GM23338 (cell line): ENCODE measurements around the gene UBALD2. TPM values are rescaled to one million over a fixed set of nuclear protein-coding genes. Genes with fewer than 3 reads are reported as not detected.

Experiments
- ATAC-seq: fragments of 200-7000 bp; cut with Tn5 transposase; 3 replicates; pipeline ENCODE4 v1.9.1; 2020
- DNase-seq: peaks from one replicate; pipeline ENCODE4 v3.0.0-alpha.2; 2015; ENCODE audit warnings: low spot score
- H2AFZ ChIP-seq: fragments of 200-600 bp; sonication (generic); 2 replicates; pipeline ENCODE4 v1.8.0; 2016; ENCODE audit warnings: antibody characterized with exemption, mild to moderate bottlenecking, moderate library complexity
- H3F3A ChIP-seq: fragments of 200-600 bp; sonication (generic); replicated peaks from 2 replicates; pipeline ENCODE4 v1.8.0; 2017; ENCODE audit warnings: antibody characterized with exemption, mixed run types, low read depth
- H3K27ac ChIP-seq: fragments of 200-600 bp; sonication (generic); 2 replicates; pipeline ENCODE4 v1.6.1; 2016; ENCODE audit warnings: low read depth
- H3K27me3 ChIP-seq: fragments of 200-600 bp; sonication (generic); 2 replicates; pipeline ENCODE4 v1.8.0; 2016; ENCODE audit warnings: mild to moderate bottlenecking, mixed run types, moderate library complexity; ENCODE audit not compliant: insufficient read depth
- H3K36me3 ChIP-seq: fragments of 200-600 bp; sonication (generic); 2 replicates; pipeline ENCODE4 v1.8.0; 2016; ENCODE audit warnings: mild to moderate bottlenecking; ENCODE audit not compliant: insufficient read depth
- H3K4me1 ChIP-seq: fragments of 200-600 bp; sonication (generic); 2 replicates; pipeline ENCODE4 v1.8.0; 2016; ENCODE audit warnings: mild to moderate bottlenecking, moderate library complexity; ENCODE audit not compliant: insufficient read depth
- H3K4me2 ChIP-seq: fragments of 200-600 bp; sonication (generic); 2 replicates; pipeline ENCODE4 v1.7.1; 2017; ENCODE audit warnings: mixed run types
- H3K4me3 ChIP-seq: fragments of 200-600 bp; sonication (generic); 2 replicates; pipeline ENCODE4 v1.6.1; 2016; ENCODE audit warnings: mixed run types
- H3K79me2 ChIP-seq: fragments of 200-600 bp; sonication (generic); replicated peaks from 2 replicates; pipeline ENCODE4 v1.8.0; 2017; ENCODE audit warnings: mild to moderate bottlenecking; ENCODE audit not compliant: insufficient read depth
- H3K9me2 ChIP-seq: fragments of 200-600 bp; sonication (generic); 2 replicates; pipeline ENCODE4 v1.8.0; 2017; ENCODE audit not compliant: insufficient read depth
- H4K20me1 ChIP-seq: fragments of 200-600 bp; sonication (generic); replicated peaks from 2 replicates; pipeline ENCODE4 v1.8.0; 2017; ENCODE audit warnings: mild to moderate bottlenecking; ENCODE audit not compliant: insufficient read depth
- H3K27ac Mint-ChIP-seq: 2 replicates; pipeline ENCODE4 v1.8.0; 2020; ENCODE audit warnings: inconsistent platforms, mild to moderate bottlenecking, moderate library complexity, mixed read lengths
- H3K27me3 Mint-ChIP-seq: 3 replicates; pipeline ENCODE4 v1.8.0; 2022; ENCODE audit warnings: low read depth, mild to moderate bottlenecking, moderate library complexity, mixed read lengths, inconsistent platforms; ENCODE audit not compliant: insufficient read depth, poor library complexity
- H3K36me3 Mint-ChIP-seq: 3 replicates; pipeline ENCODE4 v1.8.0; 2021; ENCODE audit warnings: low read depth, mild to moderate bottlenecking, inconsistent platforms, moderate library complexity, mixed read lengths
- H3K4me1 Mint-ChIP-seq: 3 replicates; pipeline ENCODE4 v1.8.0; 2020; ENCODE audit warnings: mild to moderate bottlenecking, inconsistent platforms, mixed read lengths
- H3K4me3 Mint-ChIP-seq: 3 replicates; pipeline ENCODE4 v1.8.0; 2021; ENCODE audit warnings: moderate library complexity, mild to moderate bottlenecking, inconsistent platforms, mixed read lengths
- H3K9me3 Mint-ChIP-seq: 3 replicates; pipeline ENCODE4 v1.8.0; 2020; ENCODE audit warnings: moderate library complexity, mild to moderate bottlenecking, inconsistent platforms, mixed read lengths
- EZH2 ChIP-seq: fragments of 200-600 bp; sonication (generic); IDR thresholded peaks from one replicate; pipeline ENCODE4 v1.8.0; 2017; ENCODE audit warnings: antibody characterized with exemption, mild to moderate bottlenecking, low read depth; ENCODE audit not compliant: unreplicated experiment
- EZH2phosphoT487 ChIP-seq: fragments of 200-600 bp; sonication (generic); IDR thresholded peaks from one replicate; pipeline ENCODE4 v1.8.1; 2018; ENCODE audit warnings: antibody characterized with exemption; ENCODE audit not compliant: unreplicated experiment
- POLR2AphosphoS5 ChIP-seq: IDR thresholded peaks from 2 replicates; pipeline ENCODE4 v1.6.1; 2016; ENCODE audit warnings: antibody characterized with exemption, low read depth
- ZNF114 ChIP-seq: fragments of 250-450 bp; sonication (Bioruptor Pico); IDR thresholded peaks from 2 replicates; pipeline ENCODE4 v1.5.0; 2020; ENCODE audit warnings: mild to moderate bottlenecking, moderate library complexity
- polyA plus RNA-seq: library from polyadenylated mRNA; unstranded; fragments of >200 nt; fragmentation: Nextera tagmentation; extraction: Ambion mirVana; gene quantifications from 2 replicates; pipeline ENCODE4 v1.2.1, GENCODE V29; 2016
- total RNA-seq: library from RNA; depleted of rRNA; stranded (reverse); fragments of >200 nt; shearing (Covaris generic); gene quantifications from 2 replicates; pipeline ENCODE4 v1.2.3, GENCODE V29; 2014
- TF ChIP-seq, protein P1 (sequence below): IDR thresholded peaks from one replicate; pipeline ENCODE4 v1.6.1; 2018; ENCODE audit warnings: antibody characterized with exemption; ENCODE audit not compliant: unreplicated experiment
- TF ChIP-seq, protein P2 (sequence below): fragments of 250-450 bp; sonication (Bioruptor Pico); IDR thresholded peaks from 2 replicates; pipeline ENCODE4 v1.5.0; 2020; ENCODE audit warnings: mild to moderate bottlenecking, moderate library complexity
- TF ChIP-seq, protein P3 (sequence below), 2 experiments: fragments of 200-600 bp in 1 of 2; sonication (generic) in 1 of 2; conservative IDR thresholded peaks; 2 replicates each; pipeline versions ENCODE4 v1.5.1 to v1.6.1; 2016 to 2017; ENCODE audit warnings: antibody characterized with exemption in 2 of 2, low read depth in 2 of 2, mild to moderate bottlenecking in 2 of 2, moderate library complexity in 1 of 2

The UBALD2 gene
- total and polyA plus RNA-seq, 2 experiments from 2014 or later: 2.2 to 3.1 TPM

DNA sequence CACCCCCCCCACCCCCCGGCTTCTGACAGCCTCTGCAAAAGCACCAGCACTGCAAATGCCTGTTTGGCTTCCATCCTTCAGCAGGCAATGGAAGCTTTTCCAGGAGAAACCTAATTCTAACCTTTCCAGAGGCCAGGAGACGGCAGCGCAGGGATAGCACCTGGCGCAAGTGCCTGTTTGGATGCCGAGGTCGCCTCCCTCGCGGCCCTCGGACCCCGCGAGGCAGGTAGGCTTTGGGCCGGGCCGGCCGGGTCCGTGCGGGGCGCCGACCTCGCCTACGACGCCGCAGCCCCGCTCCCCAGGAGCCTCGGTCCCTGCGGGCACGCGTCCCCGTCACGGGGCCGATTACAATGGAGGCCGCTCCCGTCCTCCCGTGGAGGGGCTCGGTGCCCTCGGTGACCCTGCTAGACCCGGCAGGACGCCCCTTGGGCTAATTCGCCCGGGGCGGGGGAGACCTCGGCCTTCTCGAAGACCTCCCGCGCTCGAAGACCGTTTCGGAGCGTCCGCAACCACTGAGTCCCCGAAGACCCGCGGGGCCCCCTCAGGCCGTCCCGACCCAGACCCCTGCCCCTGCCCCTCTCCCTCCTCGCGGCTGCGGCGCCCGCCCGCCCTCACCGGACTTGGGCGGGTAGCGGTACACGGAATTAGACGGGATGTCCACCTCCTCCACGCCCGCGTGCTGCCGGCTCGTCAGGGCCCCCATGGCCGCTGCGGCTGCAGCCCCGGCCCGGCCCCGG, 25.4 kb upstream of the UBALD2 start:
- Mint-ChIP-seq H3K4me1 (peaks cover 11% of the 10 kb centered on the region), H3K27ac (no peak overlapping the region), H3K36me3 (no peaks in the 10 kb centered on the region), H3K4me3 (peak overlapping the region; percentile 67), H3K9me3 (no peaks in the 10 kb centered on the region), H3K27me3 (peaks cover 49% of the 10 kb centered on the region)
- 0 out of 2 replicates have a peak overlapping the region, but pooled peaks have one; percentile 47 for H2AFZ ChIP-seq
- peaks cover 59% of the 10 kb centered on the region for H3K27me3 ChIP-seq
- H3K4me3 ChIP-seq: peak overlapping the region; percentile 65
- peaks cover 6% of the 10 kb centered on the region; the same call in 1 of the 2 replicates for H4K20me1 ChIP-seq
- no peaks in the 10 kb centered on the region for H3K79me2 ChIP-seq
- ATAC-seq (peak; percentile 65), DNase-seq (peak; percentile 45)
- H3K4me1 ChIP-seq: peaks cover 6% of the 10 kb centered on the region
- no peaks in the 10 kb centered on the region for H3K36me3 ChIP-seq
- no peaks in the 10 kb centered on the region for H3K9me2 ChIP-seq
- H3F3A ChIP-seq: no peaks in the 10 kb centered on the region
- TF ChIP-seq, protein P1, sequence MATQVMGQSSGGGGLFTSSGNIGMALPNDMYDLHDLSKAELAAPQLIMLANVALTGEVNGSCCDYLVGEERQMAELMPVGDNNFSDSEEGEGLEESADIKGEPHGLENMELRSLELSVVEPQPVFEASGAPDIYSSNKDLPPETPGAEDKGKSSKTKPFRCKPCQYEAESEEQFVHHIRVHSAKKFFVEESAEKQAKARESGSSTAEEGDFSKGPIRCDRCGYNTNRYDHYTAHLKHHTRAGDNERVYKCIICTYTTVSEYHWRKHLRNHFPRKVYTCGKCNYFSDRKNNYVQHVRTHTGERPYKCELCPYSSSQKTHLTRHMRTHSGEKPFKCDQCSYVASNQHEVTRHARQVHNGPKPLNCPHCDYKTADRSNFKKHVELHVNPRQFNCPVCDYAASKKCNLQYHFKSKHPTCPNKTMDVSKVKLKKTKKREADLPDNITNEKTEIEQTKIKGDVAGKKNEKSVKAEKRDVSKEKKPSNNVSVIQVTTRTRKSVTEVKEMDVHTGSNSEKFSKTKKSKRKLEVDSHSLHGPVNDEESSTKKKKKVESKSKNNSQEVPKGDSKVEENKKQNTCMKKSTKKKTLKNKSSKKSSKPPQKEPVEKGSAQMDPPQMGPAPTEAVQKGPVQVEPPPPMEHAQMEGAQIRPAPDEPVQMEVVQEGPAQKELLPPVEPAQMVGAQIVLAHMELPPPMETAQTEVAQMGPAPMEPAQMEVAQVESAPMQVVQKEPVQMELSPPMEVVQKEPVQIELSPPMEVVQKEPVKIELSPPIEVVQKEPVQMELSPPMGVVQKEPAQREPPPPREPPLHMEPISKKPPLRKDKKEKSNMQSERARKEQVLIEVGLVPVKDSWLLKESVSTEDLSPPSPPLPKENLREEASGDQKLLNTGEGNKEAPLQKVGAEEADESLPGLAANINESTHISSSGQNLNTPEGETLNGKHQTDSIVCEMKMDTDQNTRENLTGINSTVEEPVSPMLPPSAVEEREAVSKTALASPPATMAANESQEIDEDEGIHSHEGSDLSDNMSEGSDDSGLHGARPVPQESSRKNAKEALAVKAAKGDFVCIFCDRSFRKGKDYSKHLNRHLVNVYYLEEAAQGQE: no peak
- peak; percentile 36 for TF ChIP-seq EZH2
- H3K4me2 ChIP-seq: peak overlapping the region; percentile 88
- no peak overlapping the region for H3K27ac ChIP-seq

DNA sequence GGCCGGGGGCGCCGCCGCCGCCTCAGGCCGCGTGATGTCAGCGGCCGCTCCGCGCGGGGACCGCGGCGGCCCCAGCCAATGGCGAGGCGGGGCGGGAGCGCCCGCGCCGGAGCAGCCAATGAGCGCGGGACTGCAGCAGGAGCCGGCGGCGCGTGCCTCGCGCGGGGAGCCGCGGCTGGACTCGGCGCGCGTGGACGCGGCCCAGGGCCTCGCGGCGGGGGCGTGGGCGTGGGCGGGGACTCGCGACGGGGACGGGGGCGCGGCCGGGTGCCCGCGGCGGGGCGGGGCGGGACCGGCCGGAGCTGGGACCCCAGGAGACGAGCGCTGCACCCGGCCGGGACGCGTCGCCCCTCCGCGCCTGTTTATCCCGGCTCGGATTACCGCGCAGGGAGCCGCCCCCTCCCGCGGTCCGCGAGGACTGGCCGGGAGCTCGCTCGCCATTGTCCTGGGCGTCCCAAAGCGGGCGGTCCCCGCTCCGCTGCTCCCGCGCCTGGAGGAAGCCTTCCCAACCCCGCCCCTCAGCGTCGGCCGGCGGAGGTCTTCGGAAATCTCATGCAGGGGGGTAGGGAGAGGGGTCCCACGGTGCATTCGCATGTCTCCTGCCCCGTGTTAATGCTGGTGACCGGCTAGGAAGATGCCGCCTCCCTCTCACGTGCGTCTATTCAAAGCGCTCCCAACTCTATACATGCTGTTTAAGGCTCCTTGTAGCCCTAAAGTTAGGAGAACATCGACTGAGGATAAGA, 24.5 kb upstream of the UBALD2 start, which contains the start of gene RNF157:
Gene RNF157, minus strand, starts transcription at position 33 of the 743 bp plus-strand sequence. CDS start 253 bp downstream, outside the sequence.
- H3K27me3 ChIP-seq: peaks cover 59% of the 10 kb centered on the region

More for the DNA sequence above, 24.5 kb upstream of the UBALD2 start, which contains the start of gene RNF157:
- Histone ChIP-seq H3K27ac (no peak within 1 kb of the TSS), H4K20me1 (peaks cover 6% of the 10 kb centered on the region; the same call in 1 of the 2 replicates), H3K4me3 (peak within 1 kb of the TSS; percentile 70), H3F3A (no peaks in the 10 kb centered on the region), H3K9me2 (no peaks in the 10 kb centered on the region), H2AFZ (peak within 1 kb of the TSS; percentile 99), H3K79me2 (no peaks in the 10 kb centered on the region), H3K36me3 (no peaks in the 10 kb centered on the region), H3K4me2 (peak within 1 kb of the TSS; percentile 92), H3K4me1 (peaks cover 6% of the 10 kb centered on the region)
- H3K4me3 Mint-ChIP-seq: peak within 1 kb of the TSS; percentile 75
- H3K27ac Mint-ChIP-seq: no peak within 1 kb of the TSS
- peaks cover 11% of the 10 kb centered on the region for H3K4me1 Mint-ChIP-seq
- TF ChIP-seq EZH2 (peak; percentile 47), EZH2phosphoT487 (no peak), POLR2AphosphoS5 (peak; percentile 60), ZNF114 (no peak)
- TF ChIP-seq, protein P2, sequence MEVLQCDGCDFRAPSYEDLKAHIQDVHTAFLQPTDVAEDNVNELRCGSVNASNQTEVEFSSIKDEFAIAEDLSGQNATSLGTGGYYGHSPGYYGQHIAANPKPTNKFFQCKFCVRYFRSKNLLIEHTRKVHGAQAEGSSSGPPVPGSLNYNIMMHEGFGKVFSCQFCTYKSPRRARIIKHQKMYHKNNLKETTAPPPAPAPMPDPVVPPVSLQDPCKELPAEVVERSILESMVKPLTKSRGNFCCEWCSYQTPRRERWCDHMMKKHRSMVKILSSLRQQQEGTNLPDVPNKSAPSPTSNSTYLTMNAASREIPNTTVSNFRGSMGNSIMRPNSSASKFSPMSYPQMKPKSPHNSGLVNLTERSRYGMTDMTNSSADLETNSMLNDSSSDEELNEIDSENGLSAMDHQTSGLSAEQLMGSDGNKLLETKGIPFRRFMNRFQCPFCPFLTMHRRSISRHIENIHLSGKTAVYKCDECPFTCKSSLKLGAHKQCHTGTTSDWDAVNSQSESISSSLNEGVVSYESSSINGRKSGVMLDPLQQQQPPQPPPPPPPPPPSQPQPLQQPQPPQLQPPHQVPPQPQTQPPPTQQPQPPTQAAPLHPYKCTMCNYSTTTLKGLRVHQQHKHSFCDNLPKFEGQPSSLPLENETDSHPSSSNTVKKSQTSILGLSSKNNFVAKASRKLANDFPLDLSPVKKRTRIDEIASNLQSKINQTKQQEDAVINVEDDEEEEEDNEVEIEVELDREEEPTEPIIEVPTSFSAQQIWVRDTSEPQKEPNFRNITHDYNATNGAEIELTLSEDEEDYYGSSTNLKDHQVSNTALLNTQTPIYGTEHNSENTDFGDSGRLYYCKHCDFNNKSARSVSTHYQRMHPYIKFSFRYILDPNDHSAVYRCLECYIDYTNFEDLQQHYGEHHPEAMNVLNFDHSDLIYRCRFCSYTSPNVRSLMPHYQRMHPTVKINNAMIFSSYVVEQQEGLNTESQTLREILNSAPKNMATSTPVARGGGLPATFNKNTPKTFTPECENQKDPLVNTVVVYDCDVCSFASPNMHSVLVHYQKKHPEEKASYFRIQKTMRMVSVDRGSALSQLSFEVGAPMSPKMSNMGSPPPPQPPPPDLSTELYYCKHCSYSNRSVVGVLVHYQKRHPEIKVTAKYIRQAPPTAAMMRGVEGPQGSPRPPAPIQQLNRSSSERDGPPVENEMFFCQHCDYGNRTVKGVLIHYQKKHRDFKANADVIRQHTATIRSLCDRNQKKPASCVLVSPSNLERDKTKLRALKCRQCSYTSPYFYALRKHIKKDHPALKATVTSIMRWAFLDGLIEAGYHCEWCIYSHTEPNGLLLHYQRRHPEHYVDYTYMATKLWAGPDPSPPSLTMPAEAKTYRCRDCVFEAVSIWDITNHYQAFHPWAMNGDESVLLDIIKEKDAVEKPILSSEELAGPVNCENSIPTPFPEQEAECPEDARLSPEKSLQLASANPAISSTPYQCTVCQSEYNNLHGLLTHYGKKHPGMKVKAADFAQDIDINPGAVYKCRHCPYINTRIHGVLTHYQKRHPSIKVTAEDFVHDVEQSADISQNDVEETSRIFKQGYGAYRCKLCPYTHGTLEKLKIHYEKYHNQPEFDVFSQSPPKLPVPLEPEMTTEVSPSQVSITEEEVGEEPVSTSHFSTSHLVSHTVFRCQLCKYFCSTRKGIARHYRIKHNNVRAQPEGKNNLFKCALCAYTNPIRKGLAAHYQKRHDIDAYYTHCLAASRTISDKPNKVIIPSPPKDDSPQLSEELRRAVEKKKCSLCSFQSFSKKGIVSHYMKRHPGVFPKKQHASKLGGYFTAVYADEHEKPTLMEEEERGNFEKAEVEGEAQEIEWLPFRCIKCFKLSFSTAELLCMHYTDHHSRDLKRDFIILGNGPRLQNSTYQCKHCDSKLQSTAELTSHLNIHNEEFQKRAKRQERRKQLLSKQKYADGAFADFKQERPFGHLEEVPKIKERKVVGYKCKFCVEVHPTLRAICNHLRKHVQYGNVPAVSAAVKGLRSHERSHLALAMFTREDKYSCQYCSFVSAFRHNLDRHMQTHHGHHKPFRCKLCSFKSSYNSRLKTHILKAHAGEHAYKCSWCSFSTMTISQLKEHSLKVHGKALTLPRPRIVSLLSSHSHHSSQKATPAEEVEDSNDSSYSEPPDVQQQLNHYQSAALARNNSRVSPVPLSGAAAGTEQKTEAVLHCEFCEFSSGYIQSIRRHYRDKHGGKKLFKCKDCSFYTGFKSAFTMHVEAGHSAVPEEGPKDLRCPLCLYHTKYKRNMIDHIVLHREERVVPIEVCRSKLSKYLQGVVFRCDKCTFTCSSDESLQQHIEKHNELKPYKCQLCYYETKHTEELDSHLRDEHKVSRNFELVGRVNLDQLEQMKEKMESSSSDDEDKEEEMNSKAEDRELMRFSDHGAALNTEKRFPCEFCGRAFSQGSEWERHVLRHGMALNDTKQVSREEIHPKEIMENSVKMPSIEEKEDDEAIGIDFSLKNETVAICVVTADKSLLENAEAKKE (CRISPR knock-in tag): no peak
- TF ChIP-seq, protein P3, sequence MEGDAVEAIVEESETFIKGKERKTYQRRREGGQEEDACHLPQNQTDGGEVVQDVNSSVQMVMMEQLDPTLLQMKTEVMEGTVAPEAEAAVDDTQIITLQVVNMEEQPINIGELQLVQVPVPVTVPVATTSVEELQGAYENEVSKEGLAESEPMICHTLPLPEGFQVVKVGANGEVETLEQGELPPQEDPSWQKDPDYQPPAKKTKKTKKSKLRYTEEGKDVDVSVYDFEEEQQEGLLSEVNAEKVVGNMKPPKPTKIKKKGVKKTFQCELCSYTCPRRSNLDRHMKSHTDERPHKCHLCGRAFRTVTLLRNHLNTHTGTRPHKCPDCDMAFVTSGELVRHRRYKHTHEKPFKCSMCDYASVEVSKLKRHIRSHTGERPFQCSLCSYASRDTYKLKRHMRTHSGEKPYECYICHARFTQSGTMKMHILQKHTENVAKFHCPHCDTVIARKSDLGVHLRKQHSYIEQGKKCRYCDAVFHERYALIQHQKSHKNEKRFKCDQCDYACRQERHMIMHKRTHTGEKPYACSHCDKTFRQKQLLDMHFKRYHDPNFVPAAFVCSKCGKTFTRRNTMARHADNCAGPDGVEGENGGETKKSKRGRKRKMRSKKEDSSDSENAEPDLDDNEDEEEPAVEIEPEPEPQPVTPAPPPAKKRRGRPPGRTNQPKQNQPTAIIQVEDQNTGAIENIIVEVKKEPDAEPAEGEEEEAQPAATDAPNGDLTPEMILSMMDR (conservative IDR thresholded peaks at IDR 0.05; ENCODE audit: low read depth in 2 of 2): no peak
- DNase-seq (peak; percentile 89), ATAC-seq (peak; percentile 87)
- H3K36me3 Mint-ChIP-seq: no peaks in the 10 kb centered on the region
- peaks cover 53% of the 10 kb centered on the region for H3K27me3 Mint-ChIP-seq
- H3K9me3 Mint-ChIP-seq: no peaks in the 10 kb centered on the region
